ENCODE measurements around the gene CCHCR1. TPM values are rescaled to one million over a fixed set of nuclear protein-coding genes. Genes with fewer than 3 reads are reported as not detected.

CCHCR1 gene
- total and polyA plus RNA-seq, 9 of the 15 experiments (the other 6 are each of a cell fraction or from before 2014, with no cell fraction given): 1.2 to 47.3 (median 32.0) TPM

GRCh38 chr6:31178143-31179041 is 20.8 kb upstream of the CCHCR1 start:
- H3K27me3 ChIP-seq (ENCODE audit: control insufficient read depth in 2 of 2, insufficient read depth in 2 of 2, low read length in 2 of 2): no peaks in the 10 kb centered on the region
- intact Hi-C loops (cut with micrococcal nuclease) (no loop called here), in situ Hi-C loops (cut with MboI) (no loop called here)
- H2AFZ ChIP-seq (ENCODE audit: low read depth, low read length): no peak overlapping the region
- no peaks in the 10 kb centered on the region for H3K36me3 ChIP-seq (ENCODE audit: control insufficient read depth, insufficient read depth, low read length)
- ATAC-seq (peak; percentile 41; the same call in 1 of the 3 replicates), FAIRE-seq (no peak), DNase-seq (ENCODE audit: extremely low read depth in 1 of 4, low spot score in 3 of 4) (no peak)
- TF ChIP-seq MCM7 (IDR thresholded peaks at IDR 0.05) (no peak), BRD4 (IDR thresholded peaks at IDR 0.05) (no peak), HLTF (IDR thresholded peaks at IDR 0.05) (no peak), ZNF121 (CRISPR knock-in tag; conservative IDR thresholded peaks at IDR 0.05) (no peak), MAFK (IDR thresholded peaks at IDR 0.05; ENCODE audit: low read length) (no peak), MCM5 (IDR thresholded peaks at IDR 0.05; ENCODE audit: low read depth) (no peak), HDAC8 (tag; IDR thresholded peaks at IDR 0.05) (no peak), GATA2 (CRISPR knock-in tag; IDR thresholded peaks at IDR 0.05) (no peak), HCFC1 (IDR thresholded peaks at IDR 0.05; ENCODE audit: low read depth, low read length) (no peak), DACH1 (IDR thresholded peaks at IDR 0.05; ENCODE audit: partially characterized antibody) (no peak), MIER1 (IDR thresholded peaks at IDR 0.05; ENCODE audit: low read depth) (no peak), RBM25 (IDR thresholded peaks at IDR 0.05; ENCODE audit: low read depth, low read length, severe bottlenecking) (no peak), TAF1 (IDR thresholded peaks at IDR 0.05; ENCODE audit: control insufficient read depth, extremely low read depth, insufficient read depth, low read length, severe bottlenecking) (no peak), BMI1 (IDR thresholded peaks at IDR 0.05; ENCODE audit: low read length) (no peak), CHAMP1 (IDR thresholded peaks at IDR 0.05) (no peak), GTF2B (IDR thresholded peaks at IDR 0.05; ENCODE audit: extremely low read depth, insufficient read length) (no peak)
- peaks cover 15 to 20% of the 10 kb centered on the region in 2 experiments for H3K4me1 ChIP-seq (replicated peaks in 1 of 2; ENCODE audit: control insufficient read depth in 2 of 2, insufficient read depth in 2 of 2, low read length in 2 of 2)
- H3K4me3 ChIP-seq: no peak overlapping the region
- H3K9ac ChIP-seq (ENCODE audit: insufficient read depth in 1 of 2, low read depth in 2 of 2, low read length in 2 of 2): no peak overlapping the region
- H3K79me2 ChIP-seq (ENCODE audit: control insufficient read depth, insufficient read depth, low read length): no peaks in the 10 kb centered on the region
- no peaks in the 10 kb centered on the region for H4K20me1 ChIP-seq (replicated peaks; ENCODE audit: control insufficient read depth, insufficient read depth, low read length)
- no TSS peak for BruUV-seq (replicated peaks)
- 6% methylated on average over 8 of the region's 8 CpGs for WGBS (ENCODE audit: insufficient coverage, low coverage, missing lambda C conversion rate)
- no peak overlapping the region for H3K27ac ChIP-seq (ENCODE audit: extremely low read depth, low read depth, low read length)
- POLR2A ChIA-PET: interaction anchor here (1.5 kb wide), 1 partner anchor 9 kb away, joined by 4 read pairs; no protein-coding TSS in a partner anchor
- no peaks in the 10 kb centered on the region for H3K9me1 ChIP-seq (ENCODE audit: control insufficient read depth, insufficient read depth, low read length)
- H3K9me3 ChIP-seq (replicated peaks; ENCODE audit: control insufficient read depth, insufficient read depth, low read depth, low read length): no peaks in the 10 kb centered on the region
- peak overlapping the region; percentile 2; the same call in 1 of the 2 replicates for H3K4me2 ChIP-seq (ENCODE audit: insufficient read depth, low read length)
- CTCF ChIA-PET (ENCODE audit: low intra/inter-chr PET ratio): no interaction called here
